Measurements from ENCODE around the gene LPAR5. TPM values are rescaled to one million over a fixed set of nuclear protein-coding genes. Genes with fewer than 3 reads are reported as not detected.

The LPAR5 gene
- total and polyA plus RNA-seq, 2 of the 13 experiments (the other 11 are each of a cell fraction or from before 2014, with no cell fraction given) = 0.09 to 0.32 TPM

DNA sequence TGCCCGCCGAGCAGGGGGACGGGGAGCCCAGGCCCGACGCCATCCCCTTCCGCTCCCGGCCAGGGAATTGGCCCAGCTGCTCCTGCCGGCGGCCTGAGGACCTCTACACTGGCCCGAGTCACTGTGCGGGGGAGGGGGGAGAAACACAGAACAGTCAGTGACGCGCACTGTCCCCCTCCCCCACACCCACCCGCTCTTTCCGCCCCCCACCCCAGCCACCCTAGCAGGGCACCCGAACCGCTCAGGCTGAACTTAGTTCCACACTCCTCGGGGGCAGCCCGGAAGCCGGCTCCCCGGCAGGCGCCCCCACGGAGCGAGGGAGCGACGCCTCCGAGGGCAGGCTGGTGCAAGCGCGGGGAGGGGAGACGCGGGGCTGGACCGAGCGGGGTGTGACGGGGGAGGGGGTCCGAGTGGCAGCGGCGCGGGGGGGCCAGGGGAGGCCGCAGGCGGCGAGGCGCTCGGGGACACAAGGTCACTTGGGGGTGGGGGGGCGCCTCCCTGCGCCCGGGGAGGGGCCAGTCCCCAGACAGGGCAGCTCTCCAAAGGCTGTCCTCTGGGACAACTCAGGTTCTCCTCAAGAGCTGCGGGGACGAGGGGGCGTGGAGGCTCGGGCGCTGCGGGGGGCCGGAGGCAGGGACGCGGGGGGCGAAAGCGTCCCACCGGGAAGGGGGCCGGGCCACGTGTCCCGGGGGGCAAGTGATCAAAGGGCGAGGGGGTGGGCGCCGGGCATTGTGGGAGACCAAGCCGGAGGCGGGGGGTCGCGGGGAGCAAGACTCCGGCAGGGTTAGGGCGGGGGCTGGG is 29.2 kb downstream of the LPAR5 start:
- Histone ChIP-seq H4K20me1 (ENCODE audit: insufficient read depth, low read length) (peaks cover 17% of the 10 kb centered on the region), H3K27me3 (ENCODE audit: control insufficient read depth in 1 of 2, insufficient read depth in 2 of 2, low read length in 2 of 2) (no peaks in the 10 kb centered on the region; a peak in 1 of 5 replicates), H3K4me1 (ENCODE audit: insufficient read depth, low read length) (peaks cover 50% of the 10 kb centered on the region), H3K79me2 (ENCODE audit: insufficient read depth, low read length) (peaks cover 36% of the 10 kb centered on the region), H3K9ac (ENCODE audit: insufficient read depth, low read depth, low read length) (peak overlapping the region; percentile 87), H3K9me3 (ENCODE audit: low read length) (no peaks in the 10 kb centered on the region), H3K36me3 (replicated peaks in 1 of 2; ENCODE audit: control insufficient read depth in 1 of 2, insufficient read depth in 2 of 2, low read length in 2 of 2) (peaks cover 14 to 28% of the 10 kb centered on the region in 2 experiments), H3K27ac (ENCODE audit: extremely low read length, insufficient read depth, low read length) (peak overlapping the region; percentile 85), H3K4me2 (ENCODE audit: low read depth, low read length) (peak overlapping the region; percentile 99), H3K4me3 (replicated peaks in 1 of 3; ENCODE audit: insufficient read depth in 1 of 3, low read depth in 2 of 3, low read length in 3 of 3) (peak overlapping the region; percentile 71 to 91 (median 74)), H2AFZ (ENCODE audit: low read length) (no peak overlapping the region)
- CTCF ChIA-PET (ENCODE audit: low intra/inter-chr PET ratio, low total read pairs) = interaction anchor here (0.6 kb wide), 1 partner anchor 37 kb away, joined by 3 read pairs; no protein-coding TSS in a partner anchor
- ATAC-seq (peak; percentile 61), FAIRE-seq (no peak), DNase-seq (ENCODE audit: low spot score) (peak; percentile 31)
- in situ Hi-C loops (cut with HindIII; ENCODE audit: extremely low pct_ligation_motif_present, low pct_unique_long_range_greater_than_20kb) (no loop called here), intact Hi-C loops (cut with micrococcal nuclease; ENCODE audit: unreplicated experiment) (loop anchor here (2.0 kb wide), 1 partner anchor 38 kb away; the partner anchor contains the start of gene NOP2)
- POLR2A ChIA-PET = interaction anchor here (0.7 to 2.2 kb wide), 8 partner anchors 10 to 146 kb away, joined by 3 to 7 read pairs (median 5); partner anchors contain the start of genes COPS7A, GAPDH, MLF2 and NOP2
- 2% methylated on average over 21 of the region's 70 CpGs for WGBS (ENCODE audit: low lambda C conversion rate)
- no TSS peak for BruUV-seq (replicated peaks)
- TF ChIP-seq ZNF709 (CRISPR knock-in tag; IDR thresholded peaks at IDR 0.05) (no peak), MTF1 (CRISPR knock-in tag; IDR thresholded peaks at IDR 0.05) (no peak), ATM (IDR thresholded peaks at IDR 0.05; ENCODE audit: borderline replicate concordance) (no peak), PITX1 (CRISPR knock-in tag; IDR thresholded peaks at IDR 0.05) (0 out of 2 replicates have a peak, but pooled peaks have one; percentile 10), MAF1 (CRISPR knock-in tag; IDR thresholded peaks at IDR 0.05; ENCODE audit: borderline replicate concordance) (no peak), HNRNPLL (IDR thresholded peaks at IDR 0.05; ENCODE audit: low read depth, low read length, poor library complexity, severe bottlenecking) (peak; percentile 28), NFYC (CRISPR knock-in tag; IDR thresholded peaks at IDR 0.05) (no peak), ZNF790 (CRISPR knock-in tag; IDR thresholded peaks at IDR 0.05; ENCODE audit: borderline replicate concordance) (no peak)
- TF ChIP-seq, protein P1, sequence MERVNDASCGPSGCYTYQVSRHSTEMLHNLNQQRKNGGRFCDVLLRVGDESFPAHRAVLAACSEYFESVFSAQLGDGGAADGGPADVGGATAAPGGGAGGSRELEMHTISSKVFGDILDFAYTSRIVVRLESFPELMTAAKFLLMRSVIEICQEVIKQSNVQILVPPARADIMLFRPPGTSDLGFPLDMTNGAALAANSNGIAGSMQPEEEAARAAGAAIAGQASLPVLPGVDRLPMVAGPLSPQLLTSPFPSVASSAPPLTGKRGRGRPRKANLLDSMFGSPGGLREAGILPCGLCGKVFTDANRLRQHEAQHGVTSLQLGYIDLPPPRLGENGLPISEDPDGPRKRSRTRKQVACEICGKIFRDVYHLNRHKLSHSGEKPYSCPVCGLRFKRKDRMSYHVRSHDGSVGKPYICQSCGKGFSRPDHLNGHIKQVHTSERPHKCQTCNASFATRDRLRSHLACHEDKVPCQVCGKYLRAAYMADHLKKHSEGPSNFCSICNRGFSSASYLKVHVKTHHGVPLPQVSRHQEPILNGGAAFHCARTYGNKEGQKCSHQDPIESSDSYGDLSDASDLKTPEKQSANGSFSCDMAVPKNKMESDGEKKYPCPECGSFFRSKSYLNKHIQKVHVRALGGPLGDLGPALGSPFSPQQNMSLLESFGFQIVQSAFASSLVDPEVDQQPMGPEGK (CRISPR knock-in tag; IDR thresholded peaks at IDR 0.05) = no peak
- TF ChIP-seq, protein P2, sequence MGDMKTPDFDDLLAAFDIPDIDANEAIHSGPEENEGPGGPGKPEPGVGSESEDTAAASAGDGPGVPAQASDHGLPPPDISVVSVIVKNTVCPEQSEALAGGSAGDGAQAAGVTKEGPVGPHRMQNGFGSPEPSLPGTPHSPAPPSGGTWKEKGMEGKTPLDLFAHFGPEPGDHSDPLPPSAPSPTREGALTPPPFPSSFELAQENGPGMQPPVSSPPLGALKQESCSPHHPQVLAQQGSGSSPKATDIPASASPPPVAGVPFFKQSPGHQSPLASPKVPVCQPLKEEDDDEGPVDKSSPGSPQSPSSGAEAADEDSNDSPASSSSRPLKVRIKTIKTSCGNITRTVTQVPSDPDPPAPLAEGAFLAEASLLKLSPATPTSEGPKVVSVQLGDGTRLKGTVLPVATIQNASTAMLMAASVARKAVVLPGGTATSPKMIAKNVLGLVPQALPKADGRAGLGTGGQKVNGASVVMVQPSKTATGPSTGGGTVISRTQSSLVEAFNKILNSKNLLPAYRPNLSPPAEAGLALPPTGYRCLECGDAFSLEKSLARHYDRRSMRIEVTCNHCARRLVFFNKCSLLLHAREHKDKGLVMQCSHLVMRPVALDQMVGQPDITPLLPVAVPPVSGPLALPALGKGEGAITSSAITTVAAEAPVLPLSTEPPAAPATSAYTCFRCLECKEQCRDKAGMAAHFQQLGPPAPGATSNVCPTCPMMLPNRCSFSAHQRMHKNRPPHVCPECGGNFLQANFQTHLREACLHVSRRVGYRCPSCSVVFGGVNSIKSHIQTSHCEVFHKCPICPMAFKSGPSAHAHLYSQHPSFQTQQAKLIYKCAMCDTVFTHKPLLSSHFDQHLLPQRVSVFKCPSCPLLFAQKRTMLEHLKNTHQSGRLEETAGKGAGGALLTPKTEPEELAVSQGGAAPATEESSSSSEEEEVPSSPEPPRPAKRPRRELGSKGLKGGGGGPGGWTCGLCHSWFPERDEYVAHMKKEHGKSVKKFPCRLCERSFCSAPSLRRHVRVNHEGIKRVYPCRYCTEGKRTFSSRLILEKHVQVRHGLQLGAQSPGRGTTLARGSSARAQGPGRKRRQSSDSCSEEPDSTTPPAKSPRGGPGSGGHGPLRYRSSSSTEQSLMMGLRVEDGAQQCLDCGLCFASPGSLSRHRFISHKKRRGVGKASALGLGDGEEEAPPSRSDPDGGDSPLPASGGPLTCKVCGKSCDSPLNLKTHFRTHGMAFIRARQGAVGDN (CRISPR knock-in tag; IDR thresholded peaks at IDR 0.05) = peak; percentile 25; the same call in 1 of the 2 replicates
- TF ChIP-seq, protein P3, sequence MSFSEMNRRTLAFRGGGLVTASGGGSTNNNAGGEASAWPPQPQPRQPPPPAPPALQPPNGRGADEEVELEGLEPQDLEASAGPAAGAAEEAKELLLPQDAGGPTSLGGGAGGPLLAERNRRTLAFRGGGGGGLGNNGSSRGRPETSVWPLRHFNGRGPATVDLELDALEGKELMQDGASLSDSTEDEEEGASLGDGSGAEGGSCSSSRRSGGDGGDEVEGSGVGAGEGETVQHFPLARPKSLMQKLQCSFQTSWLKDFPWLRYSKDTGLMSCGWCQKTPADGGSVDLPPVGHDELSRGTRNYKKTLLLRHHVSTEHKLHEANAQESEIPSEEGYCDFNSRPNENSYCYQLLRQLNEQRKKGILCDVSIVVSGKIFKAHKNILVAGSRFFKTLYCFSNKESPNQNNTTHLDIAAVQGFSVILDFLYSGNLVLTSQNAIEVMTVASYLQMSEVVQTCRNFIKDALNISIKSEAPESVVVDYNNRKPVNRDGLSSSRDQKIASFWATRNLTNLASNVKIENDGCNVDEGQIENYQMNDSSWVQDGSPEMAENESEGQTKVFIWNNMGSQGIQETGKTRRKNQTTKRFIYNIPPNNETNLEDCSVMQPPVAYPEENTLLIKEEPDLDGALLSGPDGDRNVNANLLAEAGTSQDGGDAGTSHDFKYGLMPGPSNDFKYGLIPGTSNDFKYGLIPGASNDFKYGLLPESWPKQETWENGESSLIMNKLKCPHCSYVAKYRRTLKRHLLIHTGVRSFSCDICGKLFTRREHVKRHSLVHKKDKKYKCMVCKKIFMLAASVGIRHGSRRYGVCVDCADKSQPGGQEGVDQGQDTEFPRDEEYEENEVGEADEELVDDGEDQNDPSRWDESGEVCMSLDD (CRISPR knock-in tag; IDR thresholded peaks at IDR 0.05; ENCODE audit: borderline replicate concordance) = no peak
- TF ChIP-seq, protein P4, sequence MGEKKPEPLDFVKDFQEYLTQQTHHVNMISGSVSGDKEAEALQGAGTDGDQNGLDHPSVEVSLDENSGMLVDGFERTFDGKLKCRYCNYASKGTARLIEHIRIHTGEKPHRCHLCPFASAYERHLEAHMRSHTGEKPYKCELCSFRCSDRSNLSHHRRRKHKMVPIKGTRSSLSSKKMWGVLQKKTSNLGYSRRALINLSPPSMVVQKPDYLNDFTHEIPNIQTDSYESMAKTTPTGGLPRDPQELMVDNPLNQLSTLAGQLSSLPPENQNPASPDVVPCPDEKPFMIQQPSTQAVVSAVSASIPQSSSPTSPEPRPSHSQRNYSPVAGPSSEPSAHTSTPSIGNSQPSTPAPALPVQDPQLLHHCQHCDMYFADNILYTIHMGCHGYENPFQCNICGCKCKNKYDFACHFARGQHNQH (CRISPR knock-in tag; IDR thresholded peaks at IDR 0.05) = no peak

Measured in HepG2 (cell line).